ENCODE measurements around the gene BAX. TPM values are rescaled to one million over a fixed set of nuclear protein-coding genes. Genes with fewer than 3 reads are reported as not detected.

BAX gene
- total RNA-seq (2022; extraction: Qiagen RNA extraction; ENCODE audit: low read depth), result 289 to 376 TPM (median 349 TPM) in 5 replicates

DNA sequence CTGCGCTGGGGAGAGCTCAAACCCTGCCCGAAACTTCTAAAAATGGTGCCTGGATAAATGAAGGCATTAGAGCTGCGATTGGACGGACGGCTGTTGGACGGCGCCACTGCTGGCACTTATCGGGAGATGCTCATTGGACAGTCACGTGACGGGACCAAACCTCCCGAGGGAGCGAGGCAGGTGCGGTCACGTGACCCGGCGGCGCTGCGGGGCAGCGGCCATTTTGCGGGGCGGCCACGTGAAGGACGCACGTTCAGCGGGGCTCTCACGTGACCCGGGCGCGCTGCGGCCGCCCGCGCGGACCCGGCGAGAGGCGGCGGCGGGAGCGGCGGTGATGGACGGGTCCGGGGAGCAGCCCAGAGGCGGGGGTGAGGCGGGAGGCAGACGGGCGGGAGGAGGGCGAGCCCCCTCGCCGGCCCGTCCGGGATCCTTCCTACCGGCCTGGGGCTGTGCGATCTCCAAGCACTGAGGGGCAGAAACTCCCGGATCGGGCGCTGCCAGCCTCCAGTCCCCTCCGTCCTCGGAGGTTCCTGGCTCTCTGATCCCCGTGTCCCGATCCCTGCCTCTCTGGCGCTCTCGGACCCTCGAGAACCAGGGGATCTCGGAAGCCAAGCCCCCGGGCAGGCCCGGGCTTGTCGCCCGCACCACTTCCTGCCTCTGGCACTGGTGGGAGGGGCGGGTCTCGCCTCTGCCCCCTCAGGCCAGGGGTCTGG is at the start of gene BAX:
BAX (plus strand) TSS at position 281 of the 713 bp plus-strand sequence; CDS start at position 335, 54 bp downstream.

DNA sequence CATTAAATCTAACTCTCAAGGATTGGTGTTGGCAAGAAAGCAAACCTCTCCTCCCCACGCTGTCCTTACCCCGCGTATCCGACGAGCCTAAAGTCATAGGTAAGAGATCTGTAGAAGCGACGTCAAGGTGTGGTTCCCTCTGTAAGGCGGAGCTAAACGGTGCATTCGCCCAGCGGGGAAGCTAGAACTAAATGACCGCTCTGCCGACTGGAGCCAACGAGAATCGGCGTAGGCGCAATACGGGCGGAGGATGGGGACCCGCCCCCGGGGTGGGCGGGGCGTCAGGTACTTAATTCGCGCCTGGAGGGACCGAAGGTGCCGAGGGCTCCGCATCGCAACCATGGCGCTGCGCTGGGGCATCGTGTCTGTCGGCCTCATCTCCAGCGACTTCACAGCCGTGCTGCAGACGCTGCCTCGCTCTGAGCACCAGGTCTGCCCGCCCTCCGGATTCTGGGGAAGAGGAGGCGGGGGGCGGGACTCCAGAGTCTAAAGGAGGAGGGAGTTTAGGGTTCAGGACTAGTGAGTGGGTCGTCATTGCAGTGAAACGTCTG is 21.2 kb upstream of the BAX start, which contains the start of gene DHDH:
DHDH (plus strand) TSS at position 318 of the 551 bp plus-strand sequence; CDS start at position 341, 23 bp downstream.

DNA sequence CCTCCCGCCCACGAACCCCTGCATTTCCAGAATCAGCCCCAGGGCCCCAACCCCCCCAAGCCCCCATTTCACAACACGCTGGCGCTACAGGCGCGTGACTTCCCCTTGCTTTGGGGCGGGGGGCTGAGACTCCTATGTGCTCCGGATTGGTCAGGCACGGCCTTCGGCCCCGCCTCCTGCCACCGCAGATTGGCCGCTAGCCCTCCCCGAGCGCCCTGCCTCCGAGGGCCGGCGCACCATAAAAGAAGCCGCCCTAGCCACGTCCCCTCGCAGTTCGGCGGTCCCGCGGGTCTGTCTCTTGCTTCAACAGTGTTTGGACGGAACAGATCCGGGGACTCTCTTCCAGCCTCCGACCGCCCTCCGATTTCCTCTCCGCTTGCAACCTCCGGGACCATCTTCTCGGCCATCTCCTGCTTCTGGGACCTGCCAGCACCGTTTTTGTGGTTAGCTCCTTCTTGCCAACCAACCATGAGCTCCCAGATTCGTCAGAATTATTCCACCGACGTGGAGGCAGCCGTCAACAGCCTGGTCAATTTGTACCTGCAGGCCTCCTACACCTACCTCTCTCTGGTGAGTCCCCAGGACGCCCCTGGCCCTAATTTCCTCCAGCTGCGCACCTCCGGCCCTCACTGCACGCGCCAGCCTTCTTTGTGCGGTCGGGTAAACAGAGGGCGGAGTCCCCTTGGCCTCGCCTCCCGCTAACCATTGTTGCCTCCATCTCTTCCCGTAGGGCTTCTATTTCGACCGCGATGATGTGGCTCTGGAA is 10.5 kb downstream of the BAX start, which contains the start of gene FTL:
FTL (plus strand) TSS at position 270 of the 766 bp plus-strand sequence; CDS start at position 469, 199 bp downstream.

DNA sequence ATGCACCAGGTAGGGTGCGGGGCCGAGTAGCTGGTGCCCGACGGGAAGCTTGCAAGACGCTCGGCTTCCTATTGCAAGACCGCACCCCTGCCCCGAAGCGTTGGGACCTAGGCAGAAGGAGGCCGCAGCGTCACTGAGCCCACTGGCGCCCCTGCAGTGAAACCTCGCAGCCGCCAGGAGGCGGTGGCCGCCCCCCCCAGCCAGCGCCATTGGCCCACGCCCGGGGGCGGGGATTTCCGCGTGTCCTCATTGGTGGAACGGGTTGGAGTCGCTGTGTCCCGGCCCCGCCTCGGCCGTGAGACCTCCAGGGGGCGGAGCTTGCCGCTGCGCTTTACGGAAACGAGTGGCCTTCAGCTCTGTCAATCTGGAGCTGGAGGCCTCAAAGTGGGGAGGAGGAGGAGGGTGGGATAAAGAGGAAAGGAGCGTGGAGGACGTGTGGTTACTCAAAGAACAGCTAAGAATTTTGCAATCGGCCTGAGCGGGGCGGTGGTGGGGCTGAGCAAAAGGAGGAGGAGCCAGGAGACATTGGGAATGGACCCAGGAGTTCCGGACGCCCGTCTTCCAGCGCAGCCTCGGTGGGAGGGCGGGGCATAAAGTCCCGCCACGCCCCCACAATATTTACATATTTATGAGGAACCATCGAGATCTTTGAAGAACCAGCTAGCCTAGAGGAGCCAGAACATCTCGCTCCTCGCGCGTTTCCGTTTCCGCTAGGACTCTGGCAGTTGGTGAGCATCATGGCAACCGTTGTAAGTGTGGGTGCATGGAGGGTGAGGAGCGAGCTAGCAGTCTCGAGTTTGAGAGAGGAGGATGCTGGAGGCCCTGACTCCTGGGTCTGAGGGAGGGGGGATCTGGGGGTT is 38.7 kb downstream of the BAX start, which contains the start of the genes GYS1 and RUVBL2:
GYS1 (minus strand) TSS at position 135 of the 860 bp plus-strand sequence. CDS start 197 bp downstream, outside the sequence.
RUVBL2 (plus strand) TSS at position 713 of the 860 bp plus-strand sequence; CDS start at position 738, 25 bp downstream.

Other genes starting within 250 kb of the BAX start
- 0.28 to 0.51 TPM (median 0.48 TPM) in 5 replicates for gene MAMSTR, start 235.2 kb upstream of the BAX start, total RNA-seq (2022; extraction: Qiagen RNA extraction; ENCODE audit: low read depth)
- 0.19 to 0.53 TPM (median 0.41 TPM) in 5 replicates for gene RASIP1, start 214.3 kb upstream of the BAX start, total RNA-seq (2022; extraction: Qiagen RNA extraction; ENCODE audit: low read depth)
- not detected in 5 replicates for gene IZUMO1, start 208.0 kb upstream of the BAX start, total RNA-seq (2022; extraction: Qiagen RNA extraction; ENCODE audit: low read depth)
- 0.06 to 0.09 TPM (median 0.08 TPM) in 5 replicates for gene FUT1, start 202.2 kb upstream of the BAX start, total RNA-seq (2022; extraction: Qiagen RNA extraction; ENCODE audit: low read depth)
- not detected in 5 replicates for gene FGF21, start 199.4 kb upstream of the BAX start, total RNA-seq (2022; extraction: Qiagen RNA extraction; ENCODE audit: low read depth)
- gene BCAT2, start 143.8 kb upstream of the BAX start, total RNA-seq (2022; extraction: Qiagen RNA extraction; ENCODE audit: low read depth), result 52.3 to 64.8 TPM (median 56.8 TPM) in 5 replicates
- 12.2 to 15.1 TPM (median 14.1 TPM) in 5 replicates for gene HSD17B14, start 118.4 kb upstream of the BAX start, total RNA-seq (2022; extraction: Qiagen RNA extraction; ENCODE audit: low read depth)
- gene PLEKHA4, start 86.3 kb upstream of the BAX start, total RNA-seq (2022; extraction: Qiagen RNA extraction; ENCODE audit: low read depth), result 1.7 to 2.7 TPM (median 1.9 TPM) in 5 replicates
- 91.5 to 154 TPM (median 107 TPM) in 5 replicates for gene PPP1R15A, start 82.5 kb upstream of the BAX start, total RNA-seq (2022; extraction: Qiagen RNA extraction; ENCODE audit: low read depth)
- not detected in 5 replicates for gene TULP2, start 56.1 kb upstream of the BAX start, total RNA-seq (2022; extraction: Qiagen RNA extraction; ENCODE audit: low read depth)
- gene NUCB1, start 54.6 kb upstream of the BAX start, total RNA-seq (2022; extraction: Qiagen RNA extraction; ENCODE audit: low read depth), result 190 to 222 TPM (median 195 TPM) in 5 replicates
- 0.91 to 1.8 TPM (median 1.7 TPM) in 5 replicates for gene DHDH, start 21.2 kb upstream of the BAX start, total RNA-seq (2022; extraction: Qiagen RNA extraction; ENCODE audit: low read depth)
- gene FTL, start 10.4 kb downstream of the BAX start, total RNA-seq (2022; extraction: Qiagen RNA extraction; ENCODE audit: low read depth), result 18,257 to 24,972 TPM (median 19,327 TPM) in 5 replicates
- 18.8 to 22.5 TPM (median 20.3 TPM) in 5 replicates for gene GYS1, start 38.4 kb downstream of the BAX start, total RNA-seq (2022; extraction: Qiagen RNA extraction; ENCODE audit: low read depth)
- gene RUVBL2, start 39.0 kb downstream of the BAX start, total RNA-seq (2022; extraction: Qiagen RNA extraction; ENCODE audit: low read depth), result 204 to 252 TPM (median 242 TPM) in 5 replicates
- gene LHB, start 62.2 kb downstream of the BAX start, total RNA-seq (2022; extraction: Qiagen RNA extraction; ENCODE audit: low read depth), result not detected in 5 replicates
- gene CGB3, start 69.5 kb downstream of the BAX start, total RNA-seq (2022; extraction: Qiagen RNA extraction; ENCODE audit: low read depth), result 0.14 to 0.47 TPM (median 0.38 TPM) in 4 of 5 replicates, not detected in the other
- gene CGB2, start 77.0 kb downstream of the BAX start, total RNA-seq (2022; extraction: Qiagen RNA extraction; ENCODE audit: low read depth), result 0.22 to 0.41 TPM (median 0.35 TPM) in 3 of 5 replicates, not detected in the others
- gene CGB1, start 82.0 kb downstream of the BAX start, total RNA-seq (2022; extraction: Qiagen RNA extraction; ENCODE audit: low read depth), result not detected in 5 replicates
- 1.0 to 1.6 TPM (median 1.4 TPM) in 5 replicates for gene CGB5, start 89.0 kb downstream of the BAX start, total RNA-seq (2022; extraction: Qiagen RNA extraction; ENCODE audit: low read depth)
- 3.5 to 6.0 TPM (median 4.8 TPM) in 5 replicates for gene CGB8, start 94.2 kb downstream of the BAX start, total RNA-seq (2022; extraction: Qiagen RNA extraction; ENCODE audit: low read depth)
- 0.35 to 0.92 TPM (median 0.45 TPM) in 5 replicates for gene CGB7, start 102.9 kb downstream of the BAX start, total RNA-seq (2022; extraction: Qiagen RNA extraction; ENCODE audit: low read depth)
- 0.37 to 0.85 TPM (median 0.52 TPM) in 5 replicates for gene NTF4, start 109.9 kb downstream of the BAX start, total RNA-seq (2022; extraction: Qiagen RNA extraction; ENCODE audit: low read depth)
- gene KCNA7, start 117.8 kb downstream of the BAX start, total RNA-seq (2022; extraction: Qiagen RNA extraction; ENCODE audit: low read depth), result not detected in 5 replicates
- gene SNRNP70, start 130.6 kb downstream of the BAX start, total RNA-seq (2022; extraction: Qiagen RNA extraction; ENCODE audit: low read depth), result 283 to 359 TPM (median 313 TPM) in 5 replicates
- gene LIN7B, start 159.5 kb downstream of the BAX start, total RNA-seq (2022; extraction: Qiagen RNA extraction; ENCODE audit: low read depth), result 4.9 to 7.1 TPM (median 5.6 TPM) in 5 replicates
- gene C19orf73, start 164.3 kb downstream of the BAX start, total RNA-seq (2022; extraction: Qiagen RNA extraction; ENCODE audit: low read depth), result 1.3 to 2.2 TPM (median 2.0 TPM) in 5 replicates
- gene PPFIA3, start 164.7 kb downstream of the BAX start, total RNA-seq (2022; extraction: Qiagen RNA extraction; ENCODE audit: low read depth), result 6.5 to 8.7 TPM (median 7.2 TPM) in 5 replicates
- 0.03 TPM in 1 of 5 replicates, not detected in the others for gene HRC, start 200.5 kb downstream of the BAX start, total RNA-seq (2022; extraction: Qiagen RNA extraction; ENCODE audit: low read depth)
- gene TRPM4, start 202.9 kb downstream of the BAX start, total RNA-seq (2022; extraction: Qiagen RNA extraction; ENCODE audit: low read depth), result 7.3 to 8.9 TPM (median 8.6 TPM) in 5 replicates

Measured in A549 treated with DMSO at 1 μM for 4 hours (cell line).